Ectodermal cell (in vitro differentiated cells): ENCODE data around the gene KLHL26.

ENCODE experiments used
- H3K27ac ChIP-seq: 2 replicates; pipeline ENCODE4 v1.7.0; 2013; ENCODE audit warnings: mild to moderate bottlenecking, low read depth, low read length; ENCODE audit not compliant: insufficient read depth, poor library complexity, severe bottlenecking
- H3K27me3 ChIP-seq: 2 replicates; pipeline ENCODE4 v1.7.0; 2013; ENCODE audit warnings: mild to moderate bottlenecking, low read length; ENCODE audit not compliant: insufficient read depth, control insufficient read depth, poor library complexity, severe bottlenecking
- H3K36me3 ChIP-seq: one replicate; pipeline ENCODE4 v1.7.0; 2013; ENCODE audit warnings: low read length; ENCODE audit not compliant: control insufficient read depth, insufficient read depth
- H3K4me1 ChIP-seq: one replicate; pipeline ENCODE4 v1.7.0; 2013; ENCODE audit warnings: low read length; ENCODE audit not compliant: control insufficient read depth, insufficient read depth
- H3K4me3 ChIP-seq: 2 replicates; pipeline ENCODE4 v1.7.0; 2013; ENCODE audit warnings: low read depth, low read length, control low read depth; ENCODE audit not compliant: insufficient read depth
- H3K9me3 ChIP-seq: 2 replicates; pipeline ENCODE4 v1.7.0; 2013; ENCODE audit warnings: mild to moderate bottlenecking, low read length, moderate library complexity; ENCODE audit not compliant: control insufficient read depth
- WGBS, 2 experiments: methylation state at CpG; one replicate each; pipeline ENCODE4 v1.1.7; 2013; ENCODE audit warnings: missing lambda C conversion rate in 2 of 2; 5-methylcytosine and 5-hydroxymethylcytosine counted together

Gene KLHL26

DNA sequence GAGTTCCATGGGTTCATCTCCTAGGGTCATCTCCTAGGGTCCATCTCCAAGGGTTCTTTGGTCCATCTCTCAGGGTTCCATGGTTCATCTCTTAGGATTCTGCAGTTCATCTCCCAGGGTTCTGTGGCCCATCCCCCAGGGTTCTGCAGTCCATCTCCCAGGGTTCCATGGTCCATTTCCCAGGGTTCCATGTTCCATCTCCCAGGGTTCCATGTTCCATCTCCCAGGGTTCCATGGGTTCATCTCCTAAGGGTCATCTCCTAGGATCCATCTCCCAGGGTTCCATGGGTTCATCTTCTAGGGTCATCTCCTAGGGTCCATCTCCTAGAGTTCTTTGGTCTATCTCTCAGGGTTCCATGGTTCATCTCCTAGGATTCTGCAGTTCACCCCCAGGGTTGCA is 19.3 kb upstream of the KLHL26 start:
- Histone ChIP-seq H3K4me3 (no peak overlapping the region), H3K27ac (no peak overlapping the region), H3K36me3 (no peaks in the 10 kb centered on the region), H3K4me1 (peaks cover 9% of the 10 kb centered on the region), H3K9me3 (no peaks in the 10 kb centered on the region), H3K27me3 (peaks cover 37% of the 10 kb centered on the region)

DNA sequence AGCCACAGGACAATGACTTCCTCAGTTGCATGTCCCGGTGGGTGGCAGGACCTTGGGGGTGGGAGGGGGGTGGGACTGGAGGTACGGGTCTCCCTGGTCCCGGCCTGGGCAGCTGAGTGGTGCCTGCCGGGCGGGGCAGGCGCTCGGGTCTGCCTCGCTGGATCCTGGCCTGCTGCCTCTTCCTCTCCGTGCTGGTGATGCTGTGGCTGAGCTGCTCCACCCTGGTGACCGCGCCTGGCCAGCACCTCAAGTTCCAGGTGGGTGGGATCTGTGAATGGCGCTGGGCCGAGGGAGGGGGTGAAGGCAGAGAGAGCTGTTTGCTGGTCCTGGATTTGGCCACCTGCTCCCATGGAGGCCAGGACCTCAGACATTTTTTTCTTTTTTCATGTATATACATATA is 18.6 kb upstream of the KLHL26 start:
- peaks cover 6% of the 10 kb centered on the region for H3K4me1 ChIP-seq
- peaks cover 30% of the 10 kb centered on the region for H3K27me3 ChIP-seq
- no peaks in the 10 kb centered on the region for H3K9me3 ChIP-seq
- H3K36me3 ChIP-seq: no peaks in the 10 kb centered on the region
- 94 to 95% methylated on average over 13 of the region's 13 CpGs for WGBS, 2 experiments
- no peak overlapping the region for H3K27ac ChIP-seq
- no peak overlapping the region for H3K4me3 ChIP-seq

DNA sequence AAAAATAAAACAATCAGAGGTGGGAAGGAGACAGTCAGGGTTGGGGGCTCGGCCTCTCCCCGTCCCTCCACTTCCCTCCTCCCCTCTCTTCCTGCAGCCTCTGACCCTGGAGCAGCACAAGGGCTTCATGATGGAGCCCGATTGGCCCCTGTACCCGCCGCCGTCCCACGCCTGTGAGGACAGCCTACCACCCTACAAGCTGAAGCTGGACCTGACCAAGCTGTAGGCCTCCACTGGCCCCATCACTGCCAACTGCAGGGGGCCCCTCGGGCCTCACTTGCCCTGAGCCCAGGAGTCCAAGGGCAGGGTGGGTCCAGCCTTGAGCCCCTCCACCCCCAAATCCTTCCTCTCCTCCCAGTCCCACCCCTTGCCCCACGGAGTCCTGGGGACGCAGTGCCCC is 16.5 kb upstream of the KLHL26 start:
- no peaks in the 10 kb centered on the region for H3K4me1 ChIP-seq
- H3K9me3 ChIP-seq: no peaks in the 10 kb centered on the region
- no peak overlapping the region for H3K27ac ChIP-seq
- H3K27me3 ChIP-seq: peaks cover 9% of the 10 kb centered on the region
- H3K36me3 ChIP-seq: no peaks in the 10 kb centered on the region
- 87 to 88% methylated on average over 10 of the region's 10 CpGs for WGBS, 2 experiments
- H3K4me3 ChIP-seq: no peak overlapping the region

DNA sequence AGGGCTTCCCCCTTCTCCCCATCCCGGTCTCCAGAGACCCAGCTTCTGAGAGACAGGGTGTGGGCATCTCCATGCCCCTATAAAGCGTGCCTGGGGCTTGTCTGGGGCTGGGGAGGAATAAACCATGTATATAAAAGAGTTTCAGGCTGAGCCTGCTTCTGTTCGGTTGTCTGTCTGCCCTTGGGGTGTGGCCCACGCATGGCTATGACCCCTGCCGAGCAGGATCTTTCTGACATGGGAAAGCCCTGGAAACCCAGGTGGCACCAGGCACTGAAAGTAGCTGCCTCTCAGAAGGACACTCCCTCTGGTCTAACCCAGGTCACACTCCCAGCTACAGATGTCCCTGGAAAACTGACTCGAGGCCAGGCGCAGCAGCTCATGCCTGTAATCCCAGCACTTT is 15.9 kb upstream of the KLHL26 start:
- 86 to 90% methylated on average over 7 of the region's 7 CpGs for WGBS, 2 experiments
- H3K27me3 ChIP-seq: peaks cover 3% of the 10 kb centered on the region

DNA sequence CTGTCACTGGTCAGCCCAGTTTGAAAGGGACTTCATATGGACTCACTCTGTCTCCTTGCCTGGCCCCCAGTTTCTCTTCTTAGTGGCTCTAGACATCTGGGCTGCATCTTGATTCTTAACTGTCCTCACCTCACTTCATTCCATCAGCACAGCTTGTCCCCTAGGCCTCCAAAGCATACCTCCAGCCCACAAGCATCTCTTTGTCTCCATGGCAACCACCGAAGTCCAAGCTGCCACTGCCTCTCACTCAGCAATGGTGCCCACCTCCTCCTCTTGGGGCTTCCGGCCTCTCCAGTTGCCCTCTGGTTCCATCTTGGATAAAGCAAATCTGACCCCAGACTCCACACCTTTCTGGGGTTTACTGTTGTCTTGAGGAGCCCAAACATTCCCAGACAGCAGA is 9.9 kb upstream of the KLHL26 start:
- no peak overlapping the region for H3K27ac ChIP-seq
- H3K27me3 ChIP-seq: no peaks in the 10 kb centered on the region
- H3K36me3 ChIP-seq: no peaks in the 10 kb centered on the region
- WGBS, 2 experiments: 70 to 71% methylated on average over 2 of the region's 2 CpGs
- H3K9me3 ChIP-seq: no peaks in the 10 kb centered on the region
- no peak overlapping the region for H3K4me3 ChIP-seq
- peaks cover 3% of the 10 kb centered on the region for H3K4me1 ChIP-seq

More for the DNA sequence above, 15.9 kb upstream of the KLHL26 start:
- Histone ChIP-seq H3K4me1 (no peaks in the 10 kb centered on the region), H3K36me3 (no peaks in the 10 kb centered on the region), H3K9me3 (no peaks in the 10 kb centered on the region), H3K4me3 (no peak overlapping the region), H3K27ac (no peak overlapping the region)

DNA sequence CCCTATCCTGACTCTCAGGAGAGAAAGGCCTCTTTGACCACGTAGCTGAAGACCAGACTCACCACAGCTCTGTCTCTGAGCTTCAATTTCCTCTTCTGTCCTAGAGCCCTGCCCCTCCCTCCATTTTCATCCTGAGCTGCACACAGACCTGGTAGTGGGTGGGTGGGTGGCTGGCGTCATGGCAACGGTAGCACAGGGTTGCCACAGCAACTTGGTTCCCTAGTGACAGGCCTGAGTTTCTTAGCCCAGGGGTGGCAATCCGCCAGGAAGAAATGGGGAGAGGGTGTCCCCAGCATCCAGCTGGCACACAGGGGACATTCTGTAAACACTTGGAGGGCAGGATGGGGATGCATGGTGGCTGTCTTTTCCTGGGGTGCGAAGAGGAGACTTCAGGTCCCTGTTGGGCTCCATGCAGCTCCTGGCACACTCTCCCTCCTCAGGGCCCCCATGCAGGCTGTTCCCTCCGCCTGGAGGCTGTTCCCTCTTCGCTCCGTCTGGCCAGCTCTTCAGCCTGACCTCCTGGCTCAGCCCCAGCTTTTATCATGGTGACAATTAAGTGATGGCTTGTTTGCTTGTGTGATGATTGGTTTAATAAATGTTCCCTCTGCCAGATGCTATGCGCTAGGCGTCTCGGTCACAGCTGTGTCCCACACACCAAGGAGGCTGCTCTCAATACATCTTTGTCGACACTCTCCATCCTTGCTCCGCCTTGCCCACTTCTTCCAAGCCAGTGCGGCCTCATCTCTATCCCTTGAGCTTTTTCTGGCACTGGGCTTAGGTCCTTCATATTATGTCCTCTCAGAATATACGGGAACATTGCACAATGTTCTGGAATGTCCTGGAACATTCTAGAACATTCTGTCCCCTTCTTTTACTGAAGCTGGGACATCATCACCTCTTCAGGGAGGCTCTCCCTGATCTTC is 7.4 kb upstream of the KLHL26 start:
- Histone ChIP-seq H3K27ac (no peak overlapping the region), H3K4me1 (peaks cover 3% of the 10 kb centered on the region), H3K27me3 (peaks cover 3% of the 10 kb centered on the region), H3K9me3 (no peaks in the 10 kb centered on the region), H3K36me3 (no peaks in the 10 kb centered on the region), H3K4me3 (no peak overlapping the region)
- 86 to 87% methylated on average over 15 of the region's 15 CpGs for WGBS, 2 experiments

DNA sequence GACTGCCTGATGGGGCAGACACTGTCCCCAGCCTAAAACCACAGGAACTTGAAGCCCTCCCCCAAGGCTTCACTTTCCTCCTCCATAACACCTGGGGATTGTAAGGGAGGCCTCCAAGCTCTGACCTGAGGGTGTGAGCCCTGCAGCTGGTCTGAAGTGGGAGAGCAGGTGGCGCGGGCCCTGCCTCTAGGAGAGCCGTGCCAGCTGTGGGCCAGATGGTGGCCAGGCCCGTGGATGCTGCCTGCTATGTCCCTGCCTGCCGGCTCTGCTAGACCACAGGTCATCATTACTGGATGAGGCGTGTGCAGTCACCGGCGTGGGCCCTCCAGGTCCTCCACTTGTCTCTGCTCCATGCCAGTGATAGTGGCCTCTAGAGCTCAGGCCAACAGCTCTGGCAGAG is 3.5 kb upstream of the KLHL26 start:
- 86% methylated on average over 8 of the region's 8 CpGs for WGBS, 2 experiments

DNA sequence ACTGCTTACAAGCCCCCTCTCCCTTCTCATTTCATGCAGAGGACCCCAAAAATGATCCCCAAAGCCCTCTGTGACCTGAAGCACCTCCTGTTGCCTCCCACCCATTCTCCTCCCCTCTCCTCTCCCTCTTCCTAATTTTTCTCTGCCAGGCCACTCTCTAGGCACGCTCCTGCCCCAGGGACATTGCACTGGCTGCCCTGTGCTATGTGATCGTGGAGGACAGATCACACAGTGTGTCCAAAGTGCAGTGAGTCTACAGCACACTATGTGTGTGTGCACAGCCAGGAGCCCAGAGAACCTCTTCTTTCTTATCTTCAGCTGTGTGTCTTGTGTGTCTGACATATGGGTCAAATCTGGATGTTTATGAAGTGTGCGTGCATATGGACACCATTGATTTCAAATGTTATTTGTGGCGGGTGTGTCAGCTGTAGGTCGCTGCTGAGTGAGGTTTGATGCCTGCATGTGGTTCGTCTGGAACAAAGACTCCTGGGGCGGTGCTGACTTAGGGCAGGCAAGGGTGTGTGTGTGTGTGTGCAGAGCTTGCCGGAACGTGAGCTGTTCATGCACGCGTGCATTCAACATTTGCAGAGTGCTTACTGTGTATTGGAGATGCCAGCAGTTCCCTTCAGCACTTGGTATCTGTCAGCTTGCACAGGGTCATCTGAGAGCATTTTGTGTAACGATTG is 2.1 kb upstream of the KLHL26 start:
- no peak overlapping the region for H3K4me3 ChIP-seq
- H3K27ac ChIP-seq: no peak overlapping the region
- WGBS, 2 experiments: 85% methylated on average over 12 of the region's 12 CpGs
- no peaks in the 10 kb centered on the region for H3K9me3 ChIP-seq
- H3K4me1 ChIP-seq: peaks cover 12% of the 10 kb centered on the region
- H3K27me3 ChIP-seq: peaks cover 15% of the 10 kb centered on the region
- no peaks in the 10 kb centered on the region for H3K36me3 ChIP-seq

More for the DNA sequence above, 3.5 kb upstream of the KLHL26 start:
- Histone ChIP-seq H3K27ac (no peak overlapping the region), H3K4me3 (no peak overlapping the region), H3K36me3 (no peaks in the 10 kb centered on the region), H3K4me1 (peaks cover 15% of the 10 kb centered on the region), H3K9me3 (no peaks in the 10 kb centered on the region), H3K27me3 (peaks cover 15% of the 10 kb centered on the region)

DNA sequence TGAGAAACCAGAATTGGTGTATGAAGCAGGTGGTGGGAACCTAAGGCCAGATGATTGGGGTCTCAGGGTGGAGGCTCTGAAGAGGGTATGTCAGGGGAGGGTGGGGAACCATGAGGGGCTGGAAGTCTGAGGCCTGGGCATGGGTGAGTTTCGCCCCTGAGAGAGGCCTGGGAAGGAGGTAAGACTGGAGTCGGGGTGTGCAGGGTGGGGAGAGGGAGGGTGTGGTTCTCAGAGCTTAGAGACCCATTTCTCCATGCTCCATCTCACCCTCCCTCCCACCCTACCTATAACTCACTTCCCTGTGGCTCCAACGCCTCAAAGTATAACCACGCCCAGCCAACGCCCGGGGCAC is 1.0 kb upstream of the KLHL26 start:
- Histone ChIP-seq H3K27me3 (peaks cover 15% of the 10 kb centered on the region), H3K9me3 (no peaks in the 10 kb centered on the region), H3K27ac (no peak overlapping the region), H3K36me3 (no peaks in the 10 kb centered on the region), H3K4me1 (peaks cover 12% of the 10 kb centered on the region), H3K4me3 (no peak overlapping the region)
- WGBS, 2 experiments: 15 to 29% methylated on average over 5 to 6 of the region's 6 CpGs

DNA sequence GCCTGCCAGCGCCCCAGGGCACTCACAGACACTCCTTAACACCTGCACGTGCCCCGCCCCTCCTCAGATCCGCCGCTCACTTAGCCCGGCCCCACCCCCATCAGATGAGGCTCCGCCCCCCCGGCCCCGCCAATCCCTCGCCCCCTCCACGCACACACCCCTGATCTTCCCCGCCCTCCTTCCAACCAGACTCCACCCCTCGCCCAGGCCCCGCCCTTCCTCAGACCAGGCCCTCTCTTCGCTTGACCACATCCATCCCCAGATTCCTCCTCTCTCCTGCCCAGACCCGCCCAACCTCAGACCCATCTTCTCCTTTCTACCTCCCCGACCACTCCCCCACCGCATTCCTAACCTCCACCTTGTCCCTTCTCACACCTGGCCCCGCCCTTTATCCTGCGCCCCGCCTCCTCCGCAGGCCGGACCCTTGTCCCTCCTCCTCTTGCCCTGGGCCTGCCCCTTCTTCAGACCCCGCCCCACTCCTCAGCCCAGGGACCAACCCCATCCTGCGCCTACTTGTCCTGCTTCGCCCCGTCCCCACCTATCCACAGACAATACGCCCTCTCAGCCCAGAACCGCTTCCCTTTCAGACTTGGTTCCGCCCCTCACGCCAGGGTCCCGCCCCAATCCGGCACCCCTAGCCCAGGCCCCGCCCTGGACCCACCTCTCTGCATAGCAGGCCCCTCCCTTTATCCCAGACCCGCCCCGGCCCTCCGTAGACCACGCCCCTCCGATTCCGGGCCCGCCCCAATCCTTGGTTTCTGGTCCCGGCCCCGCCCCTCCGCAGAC is 452 bp upstream of the KLHL26 start:
- Histone ChIP-seq H3K36me3 (no peaks in the 10 kb centered on the region), H3K27me3 (peaks cover 15% of the 10 kb centered on the region), H3K9me3 (no peaks in the 10 kb centered on the region), H3K4me3 (peak overlapping the region; percentile 63), H3K27ac (no peak overlapping the region), H3K4me1 (peaks cover 12% of the 10 kb centered on the region)
- 0 to 1% methylated on average over 41 to 44 of the region's 44 CpGs for WGBS, 2 experiments
